ENCODE data around the gene PSD2. TPM values are rescaled to one million over a fixed set of nuclear protein-coding genes. Genes with fewer than 3 reads are reported as not detected.

The PSD2 gene
- total RNA-seq, 1 donor from 2014 or later = 0.25 TPM

DNA sequence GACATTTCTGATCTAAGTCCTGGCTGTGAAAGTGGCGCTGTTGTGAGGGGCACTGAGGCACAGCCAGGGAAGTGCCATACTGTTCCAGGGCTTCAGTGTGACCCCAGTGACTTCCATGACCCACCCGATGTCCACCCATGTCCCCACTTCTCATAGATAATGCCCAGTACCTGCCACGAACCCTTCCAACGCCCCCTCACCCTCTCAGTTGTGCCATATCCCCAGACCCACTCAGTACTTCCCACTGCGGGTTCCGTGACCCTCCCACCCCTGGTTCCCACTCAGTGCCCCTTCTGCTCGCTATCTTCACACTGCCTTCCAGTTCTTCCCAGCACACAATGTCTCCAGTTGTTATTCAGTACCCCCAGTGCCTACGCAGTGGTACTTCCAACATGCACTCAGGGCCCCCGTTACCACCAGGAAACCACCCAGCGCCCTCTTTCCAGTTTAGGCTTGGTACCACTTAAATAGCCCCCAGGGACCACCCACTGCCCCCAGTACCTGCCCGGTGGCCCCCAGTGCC, 30.7 kb upstream of the PSD2 start:
- H3K36me3 ChIP-seq (ENCODE audit: insufficient read depth, low read length) = no peaks in the 10 kb centered on the region
- H3K4me3 ChIP-seq (ENCODE audit: insufficient read depth, low read depth, low read length) = no peak overlapping the region
- H3K27ac ChIP-seq (ENCODE audit: low read depth, low read length) = no peak overlapping the region
- Mint-ChIP-seq H3K9me3 (ENCODE audit: unreplicated experiment) (no peaks in the 10 kb centered on the region), H3K27ac (ENCODE audit: unreplicated experiment) (no peak overlapping the region), H3K27me3 (ENCODE audit: low read depth, unreplicated experiment) (peaks cover 20% of the 10 kb centered on the region), H3K36me3 (ENCODE audit: low read depth, unreplicated experiment) (peaks cover 3% of the 10 kb centered on the region), H3K4me1 (ENCODE audit: low read depth, unreplicated experiment) (peaks cover 22% of the 10 kb centered on the region), H3K4me3 (ENCODE audit: unreplicated experiment) (peak overlapping the region; percentile 76)
- TF ChIP-seq, protein P1, sequence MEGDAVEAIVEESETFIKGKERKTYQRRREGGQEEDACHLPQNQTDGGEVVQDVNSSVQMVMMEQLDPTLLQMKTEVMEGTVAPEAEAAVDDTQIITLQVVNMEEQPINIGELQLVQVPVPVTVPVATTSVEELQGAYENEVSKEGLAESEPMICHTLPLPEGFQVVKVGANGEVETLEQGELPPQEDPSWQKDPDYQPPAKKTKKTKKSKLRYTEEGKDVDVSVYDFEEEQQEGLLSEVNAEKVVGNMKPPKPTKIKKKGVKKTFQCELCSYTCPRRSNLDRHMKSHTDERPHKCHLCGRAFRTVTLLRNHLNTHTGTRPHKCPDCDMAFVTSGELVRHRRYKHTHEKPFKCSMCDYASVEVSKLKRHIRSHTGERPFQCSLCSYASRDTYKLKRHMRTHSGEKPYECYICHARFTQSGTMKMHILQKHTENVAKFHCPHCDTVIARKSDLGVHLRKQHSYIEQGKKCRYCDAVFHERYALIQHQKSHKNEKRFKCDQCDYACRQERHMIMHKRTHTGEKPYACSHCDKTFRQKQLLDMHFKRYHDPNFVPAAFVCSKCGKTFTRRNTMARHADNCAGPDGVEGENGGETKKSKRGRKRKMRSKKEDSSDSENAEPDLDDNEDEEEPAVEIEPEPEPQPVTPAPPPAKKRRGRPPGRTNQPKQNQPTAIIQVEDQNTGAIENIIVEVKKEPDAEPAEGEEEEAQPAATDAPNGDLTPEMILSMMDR (IDR thresholded peaks at IDR 0.05; ENCODE audit: insufficient read depth, low read depth, low read length) = no peak
- TF ChIP-seq EZH2 (IDR thresholded peaks at IDR 0.05; ENCODE audit: insufficient read depth, low read length) = no peak
- no peak overlapping the region for H3K9ac ChIP-seq (ENCODE audit: low read length)
- H3K4me1 ChIP-seq (ENCODE audit: insufficient read depth, low read length) = peaks cover 11% of the 10 kb centered on the region
- H3K27me3 ChIP-seq (ENCODE audit: insufficient read depth, low read length) = peaks cover 3% of the 10 kb centered on the region
- H3K4me2 ChIP-seq (ENCODE audit: low read length) = peak overlapping the region; percentile 80
- no peak for DNase-seq (ENCODE audit: low read depth)
- H4K20me1 ChIP-seq (ENCODE audit: insufficient read depth, low read length) = no peaks in the 10 kb centered on the region
- peak overlapping the region; percentile 87 for H2AFZ ChIP-seq (ENCODE audit: low read depth, low read length)
- H3K9me3 ChIP-seq (ENCODE audit: insufficient read depth, low read depth, low read length) = no peaks in the 10 kb centered on the region
- FAIRE-seq = no peak
- no peaks in the 10 kb centered on the region for H3K79me2 ChIP-seq (ENCODE audit: insufficient read depth, low read length)

DNA sequence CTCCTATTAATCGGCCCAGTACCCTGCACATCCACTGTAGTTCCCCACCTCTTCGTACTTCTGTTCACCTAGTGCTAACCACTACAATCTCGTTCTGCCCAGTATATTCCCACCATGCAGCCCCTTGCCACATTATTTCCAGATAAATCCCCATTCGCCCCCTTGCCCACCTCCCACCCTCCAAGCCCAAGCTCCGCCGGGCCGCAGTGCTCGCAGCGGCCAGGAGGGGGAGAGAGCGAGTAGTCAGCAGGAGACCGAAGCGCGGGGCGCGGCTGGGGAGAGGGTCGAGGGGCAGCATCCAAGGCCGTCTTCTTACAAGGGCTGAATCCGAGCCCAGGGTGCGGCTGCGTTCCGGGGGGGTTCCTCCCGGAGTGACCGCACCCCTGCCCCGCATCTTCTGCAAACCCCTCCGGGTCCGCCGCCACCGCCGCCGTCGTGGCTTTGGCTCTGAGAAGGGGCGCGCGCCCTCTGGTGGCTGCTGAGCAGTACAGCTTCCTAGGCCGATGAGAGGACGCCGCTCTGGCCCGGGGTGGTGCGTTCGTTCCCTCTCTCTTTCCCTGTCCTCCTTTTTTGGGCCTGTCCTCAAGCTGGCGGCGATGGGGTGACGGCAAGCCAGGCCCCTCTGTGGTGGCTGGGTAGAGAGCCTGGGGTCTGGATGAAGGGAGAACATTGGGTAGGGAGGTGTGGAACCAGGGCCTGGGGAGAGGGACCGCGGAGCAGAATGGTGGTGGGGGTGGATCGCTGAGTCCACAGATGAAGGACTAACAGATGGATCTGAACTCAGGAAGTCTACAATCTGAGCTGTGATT, 30.0 kb upstream of the PSD2 start:
- H3K4me2 ChIP-seq (ENCODE audit: low read length) = peak overlapping the region; percentile 80
- DNase-seq (ENCODE audit: low read depth) (peak; percentile 18), FAIRE-seq (no peak)
- no peak for TF ChIP-seq EZH2 (IDR thresholded peaks at IDR 0.05; ENCODE audit: insufficient read depth, low read length)
- TF ChIP-seq, protein P1 (IDR thresholded peaks at IDR 0.05; ENCODE audit: insufficient read depth, low read depth, low read length) = peak; percentile 48
- peaks cover 4% of the 10 kb centered on the region for H3K4me1 ChIP-seq (ENCODE audit: insufficient read depth, low read length)
- Mint-ChIP-seq H3K4me1 (ENCODE audit: low read depth, unreplicated experiment) (peaks cover 19% of the 10 kb centered on the region), H3K27ac (ENCODE audit: unreplicated experiment) (peak overlapping the region; percentile 93), H3K9me3 (ENCODE audit: unreplicated experiment) (no peaks in the 10 kb centered on the region), H3K27me3 (ENCODE audit: low read depth, unreplicated experiment) (peaks cover 21% of the 10 kb centered on the region), H3K36me3 (ENCODE audit: low read depth, unreplicated experiment) (peaks cover 4% of the 10 kb centered on the region), H3K4me3 (ENCODE audit: unreplicated experiment) (peak overlapping the region; percentile 76)
- H3K79me2 ChIP-seq (ENCODE audit: insufficient read depth, low read length) = no peaks in the 10 kb centered on the region
- H3K9ac ChIP-seq (ENCODE audit: low read length) = peak overlapping the region; percentile 66
- peak overlapping the region; percentile 87 for H2AFZ ChIP-seq (ENCODE audit: low read depth, low read length)
- no peaks in the 10 kb centered on the region for H4K20me1 ChIP-seq (ENCODE audit: insufficient read depth, low read length)
- peaks cover 3% of the 10 kb centered on the region for H3K27me3 ChIP-seq (ENCODE audit: insufficient read depth, low read length)
- H3K9me3 ChIP-seq (ENCODE audit: insufficient read depth, low read depth, low read length) = no peaks in the 10 kb centered on the region
- H3K27ac ChIP-seq (ENCODE audit: low read depth, low read length) = peak overlapping the region; percentile 36
- H3K4me3 ChIP-seq (ENCODE audit: insufficient read depth, low read depth, low read length) = peak overlapping the region; percentile 62
- H3K36me3 ChIP-seq (ENCODE audit: insufficient read depth, low read length) = no peaks in the 10 kb centered on the region

DNA sequence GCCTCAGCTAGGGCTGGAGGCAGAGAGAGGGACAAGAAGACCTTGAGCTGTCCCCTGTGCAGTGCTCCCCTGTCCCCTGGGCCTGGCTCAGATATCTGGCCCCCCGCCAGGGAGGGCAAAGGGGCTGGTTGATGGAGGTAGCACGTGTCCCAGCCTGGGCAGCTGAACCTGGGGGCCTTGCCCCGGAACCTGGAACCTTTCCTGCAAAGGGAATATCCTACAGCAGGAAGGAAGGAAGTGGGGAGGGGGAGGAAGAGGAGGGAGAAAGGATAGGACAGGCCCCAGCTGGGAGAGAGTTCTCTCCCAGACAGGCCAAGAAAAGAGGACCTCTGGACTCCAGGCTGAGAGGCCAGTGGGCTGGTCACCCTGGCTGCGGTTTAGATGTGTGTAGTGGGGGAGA, 27.6 kb upstream of the PSD2 start:
- peaks cover 19% of the 10 kb centered on the region for H3K4me1 Mint-ChIP-seq (ENCODE audit: low read depth, unreplicated experiment)
- no peak overlapping the region for H3K4me3 Mint-ChIP-seq (ENCODE audit: unreplicated experiment)
- H3K36me3 Mint-ChIP-seq (ENCODE audit: low read depth, unreplicated experiment) = peaks cover 4% of the 10 kb centered on the region
- no peak overlapping the region for H3K4me3 ChIP-seq (ENCODE audit: insufficient read depth, low read depth, low read length)
- no peaks in the 10 kb centered on the region for H3K9me3 ChIP-seq (ENCODE audit: insufficient read depth, low read depth, low read length)
- no peak overlapping the region for H2AFZ ChIP-seq (ENCODE audit: low read depth, low read length)
- H3K4me2 ChIP-seq (ENCODE audit: low read length) = no peak overlapping the region
- no peak for DNase-seq (ENCODE audit: low read depth)
- peaks cover 4% of the 10 kb centered on the region for H3K4me1 ChIP-seq (ENCODE audit: insufficient read depth, low read length)
- H3K79me2 ChIP-seq (ENCODE audit: insufficient read depth, low read length) = no peaks in the 10 kb centered on the region
- H3K36me3 ChIP-seq (ENCODE audit: insufficient read depth, low read length) = no peaks in the 10 kb centered on the region
- H3K9me3 Mint-ChIP-seq (ENCODE audit: unreplicated experiment) = no peaks in the 10 kb centered on the region
- peaks cover 7% of the 10 kb centered on the region for H3K27me3 ChIP-seq (ENCODE audit: insufficient read depth, low read length)
- H3K9ac ChIP-seq (ENCODE audit: low read length) = no peak overlapping the region
- TF ChIP-seq EZH2 (IDR thresholded peaks at IDR 0.05; ENCODE audit: insufficient read depth, low read length) = no peak
- peaks cover 24% of the 10 kb centered on the region for H3K27me3 Mint-ChIP-seq (ENCODE audit: low read depth, unreplicated experiment)
- no peak for FAIRE-seq
- H3K27ac ChIP-seq (ENCODE audit: low read depth, low read length) = no peak overlapping the region
- H3K27ac Mint-ChIP-seq (ENCODE audit: unreplicated experiment) = no peak overlapping the region
- no peaks in the 10 kb centered on the region for H4K20me1 ChIP-seq (ENCODE audit: insufficient read depth, low read length)

All from astrocyte (in vitro differentiated cells and primary cell).